Measurements from ENCODE around the gene OXSR1.
A peak's percentile ranks its signal among the peaks of the same experiment; 100 is the strongest.

OXSR1 gene

DNA sequence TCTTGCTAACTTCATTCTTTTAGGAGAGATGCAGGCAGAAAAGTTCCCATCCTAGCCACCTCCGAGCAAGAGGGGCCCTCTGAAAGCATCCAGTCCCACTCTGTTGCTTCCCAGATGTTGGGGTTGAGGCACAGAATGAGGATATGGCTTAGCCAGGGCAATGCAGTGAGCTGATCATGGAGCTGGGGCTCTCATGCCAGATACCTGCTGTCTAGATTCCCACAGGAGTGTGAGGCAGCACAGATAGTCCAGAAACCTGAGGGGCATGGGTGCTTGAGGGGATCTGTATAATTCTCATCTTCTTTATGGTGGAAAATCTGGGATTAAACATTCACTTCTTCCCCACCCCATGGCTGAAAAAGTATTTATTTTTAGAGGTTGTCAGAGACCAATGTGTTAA lies 101.5 kb downstream of the OXSR1 start:
- ATAC-seq (no peak), DNase-seq (no peak)
- Mint-ChIP-seq H3K4me1 (peaks cover 23% of the 10 kb centered on the region), H3K9me3 (no peaks in the 10 kb centered on the region), H3K36me3 (ENCODE audit: low read depth) (peaks cover 3% of the 10 kb centered on the region), H3K27ac (no peak overlapping the region), H3K4me3 (no peak overlapping the region), H3K27me3 (no peaks in the 10 kb centered on the region)

DNA sequence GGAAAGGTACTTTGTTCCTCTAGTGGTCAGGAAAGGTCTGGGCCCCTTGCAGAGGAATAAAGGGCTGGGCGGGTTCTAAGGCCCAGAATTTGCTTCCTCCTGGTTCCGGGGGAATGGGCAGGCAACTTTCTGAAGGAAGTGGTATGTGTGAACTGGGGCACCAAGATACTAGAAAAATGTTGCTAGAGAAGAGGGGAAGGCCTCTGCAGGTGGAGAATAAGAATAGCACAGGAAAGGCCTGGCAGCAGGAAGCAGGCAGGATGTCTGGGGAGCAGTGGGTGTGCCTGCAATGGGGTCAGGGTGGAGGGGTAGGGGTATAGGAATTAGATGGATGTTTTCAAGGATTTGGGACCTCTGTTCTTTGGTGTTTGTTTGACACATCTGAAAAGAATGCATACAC lies 102.3 kb downstream of the OXSR1 start:
- Mint-ChIP-seq H3K9me3 (no peaks in the 10 kb centered on the region), H3K4me1 (peaks cover 23% of the 10 kb centered on the region), H3K27me3 (no peaks in the 10 kb centered on the region), H3K27ac (no peak overlapping the region), H3K36me3 (ENCODE audit: low read depth) (peaks cover 3% of the 10 kb centered on the region), H3K4me3 (no peak overlapping the region)
- ATAC-seq = no peak
- DNase-seq = no peak

GRCh38 chr3:38268087-38268486 lies 102.8 kb downstream of the OXSR1 start:
- DNase-seq = no peak
- Mint-ChIP-seq H3K27ac (no peak overlapping the region), H3K4me3 (no peak overlapping the region), H3K36me3 (ENCODE audit: low read depth) (peaks cover 3% of the 10 kb centered on the region), H3K4me1 (peaks cover 23% of the 10 kb centered on the region), H3K27me3 (no peaks in the 10 kb centered on the region), H3K9me3 (no peaks in the 10 kb centered on the region)
- ATAC-seq = no peak

- H3K27ac Mint-ChIP-seq = peak overlapping the region; percentile 8
- H3K36me3 Mint-ChIP-seq (ENCODE audit: low read depth) = peaks cover 3% of the 10 kb centered on the region
- H3K9me3 Mint-ChIP-seq = no peaks in the 10 kb centered on the region
- H3K4me1 Mint-ChIP-seq = peaks cover 20% of the 10 kb centered on the region
- ATAC-seq (no peak), DNase-seq (no peak)
- no peak overlapping the region for H3K4me3 Mint-ChIP-seq
- H3K27me3 Mint-ChIP-seq = no peaks in the 10 kb centered on the region
Measured at GRCh38 chr3:38268522-38268921, 103.2 kb downstream of the OXSR1 start.

DNA sequence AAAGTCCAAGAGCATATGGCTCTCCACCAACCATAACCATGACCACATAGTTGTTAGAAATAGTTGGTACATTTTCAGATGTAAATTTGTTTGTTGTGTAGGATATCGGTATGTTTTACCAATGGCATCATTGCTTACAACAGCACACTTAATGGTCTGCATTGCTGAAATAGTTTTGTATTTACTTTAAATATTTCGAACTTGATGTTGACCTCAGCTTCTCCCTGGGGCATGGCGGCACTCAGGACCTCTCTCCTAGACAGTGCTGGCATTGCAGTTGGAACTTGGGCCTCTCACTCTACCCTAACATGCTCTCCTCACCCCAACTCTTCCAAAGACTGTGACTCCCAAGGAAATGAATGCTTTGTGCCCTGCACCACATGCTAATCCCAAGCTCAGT lies 105.3 kb downstream of the OXSR1 start:
- H3K27ac Mint-ChIP-seq = no peak overlapping the region
- ATAC-seq = no peak
- H3K4me1 Mint-ChIP-seq = peaks cover 14% of the 10 kb centered on the region
- DNase-seq = no peak
- no peaks in the 10 kb centered on the region for H3K9me3 Mint-ChIP-seq
- H3K36me3 Mint-ChIP-seq (ENCODE audit: low read depth) = peaks cover 3% of the 10 kb centered on the region
- no peaks in the 10 kb centered on the region for H3K27me3 Mint-ChIP-seq
- H3K4me3 Mint-ChIP-seq = no peak overlapping the region

- Mint-ChIP-seq H3K4me3 (no peak overlapping the region), H3K27me3 (no peaks in the 10 kb centered on the region), H3K9me3 (no peaks in the 10 kb centered on the region), H3K36me3 (ENCODE audit: low read depth) (peaks cover 3% of the 10 kb centered on the region), H3K4me1 (peaks cover 14% of the 10 kb centered on the region), H3K27ac (no peak overlapping the region)
- DNase-seq (no peak), ATAC-seq (no peak)
Measured at GRCh38 chr3:38271553-38271952, 106.2 kb downstream of the OXSR1 start.

- Mint-ChIP-seq H3K27me3 (no peaks in the 10 kb centered on the region), H3K27ac (no peak overlapping the region), H3K36me3 (ENCODE audit: low read depth) (peaks cover 3% of the 10 kb centered on the region), H3K4me3 (no peak overlapping the region), H3K9me3 (no peaks in the 10 kb centered on the region), H3K4me1 (no peaks in the 10 kb centered on the region)
- DNase-seq (no peak), ATAC-seq (no peak)
Measured at GRCh38 chr3:38274864-38275649, 109.7 kb downstream of the OXSR1 start.

GRCh38 chr3:38275658-38276057 lies 110.3 kb downstream of the OXSR1 start:
- DNase-seq (no peak), ATAC-seq (no peak)
- Mint-ChIP-seq H3K4me3 (no peak overlapping the region), H3K4me1 (no peaks in the 10 kb centered on the region), H3K27me3 (no peaks in the 10 kb centered on the region), H3K36me3 (ENCODE audit: low read depth) (peaks cover 3% of the 10 kb centered on the region), H3K27ac (no peak overlapping the region), H3K9me3 (no peaks in the 10 kb centered on the region)

DNA sequence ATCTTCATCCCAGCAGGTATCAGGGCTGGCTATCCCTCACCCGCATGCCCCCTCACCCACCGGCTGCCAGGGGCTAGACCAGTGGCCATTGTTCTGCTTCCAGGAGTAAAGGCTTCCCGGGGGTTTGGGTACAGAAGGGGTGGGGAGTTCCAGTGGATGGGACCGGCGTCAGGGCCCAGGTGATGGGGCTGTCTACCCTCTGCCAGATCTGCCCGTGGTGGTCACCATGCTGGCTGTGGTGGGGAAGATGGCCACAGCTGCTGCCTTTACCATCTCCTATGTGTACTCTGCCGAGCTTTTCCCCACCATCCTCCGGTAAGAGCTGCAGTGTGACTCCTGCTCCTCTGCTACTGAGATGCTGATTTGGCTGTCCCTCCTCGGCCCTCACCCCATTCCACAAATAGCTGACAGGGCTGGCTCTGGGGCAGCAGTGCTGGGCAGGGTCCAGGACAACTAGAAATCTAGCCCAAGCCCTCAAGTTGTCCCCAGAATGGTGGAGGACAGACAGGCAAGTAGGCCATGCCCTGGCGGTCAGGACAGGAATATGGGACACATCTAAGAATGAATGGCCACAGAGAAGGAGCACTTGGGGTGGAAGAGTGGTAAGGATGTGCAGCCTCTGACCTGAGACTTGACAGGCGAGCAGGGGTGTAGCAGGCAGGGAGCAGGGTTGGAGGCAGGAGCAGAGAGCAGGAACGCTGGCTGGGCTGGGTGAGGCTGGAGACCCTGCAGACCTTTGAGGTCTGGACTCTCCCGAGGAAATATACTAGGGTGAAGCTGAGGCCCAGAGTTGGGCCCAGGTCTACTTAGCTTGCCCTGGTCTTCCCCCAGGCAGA lies 111.0 kb downstream of the OXSR1 start:
- Mint-ChIP-seq H3K27me3 (no peaks in the 10 kb centered on the region), H3K27ac (no peak overlapping the region), H3K4me1 (no peaks in the 10 kb centered on the region), H3K36me3 (ENCODE audit: low read depth) (no peaks in the 10 kb centered on the region), H3K9me3 (no peaks in the 10 kb centered on the region), H3K4me3 (no peak overlapping the region)
- ATAC-seq (no peak), DNase-seq (no peak)

DNA sequence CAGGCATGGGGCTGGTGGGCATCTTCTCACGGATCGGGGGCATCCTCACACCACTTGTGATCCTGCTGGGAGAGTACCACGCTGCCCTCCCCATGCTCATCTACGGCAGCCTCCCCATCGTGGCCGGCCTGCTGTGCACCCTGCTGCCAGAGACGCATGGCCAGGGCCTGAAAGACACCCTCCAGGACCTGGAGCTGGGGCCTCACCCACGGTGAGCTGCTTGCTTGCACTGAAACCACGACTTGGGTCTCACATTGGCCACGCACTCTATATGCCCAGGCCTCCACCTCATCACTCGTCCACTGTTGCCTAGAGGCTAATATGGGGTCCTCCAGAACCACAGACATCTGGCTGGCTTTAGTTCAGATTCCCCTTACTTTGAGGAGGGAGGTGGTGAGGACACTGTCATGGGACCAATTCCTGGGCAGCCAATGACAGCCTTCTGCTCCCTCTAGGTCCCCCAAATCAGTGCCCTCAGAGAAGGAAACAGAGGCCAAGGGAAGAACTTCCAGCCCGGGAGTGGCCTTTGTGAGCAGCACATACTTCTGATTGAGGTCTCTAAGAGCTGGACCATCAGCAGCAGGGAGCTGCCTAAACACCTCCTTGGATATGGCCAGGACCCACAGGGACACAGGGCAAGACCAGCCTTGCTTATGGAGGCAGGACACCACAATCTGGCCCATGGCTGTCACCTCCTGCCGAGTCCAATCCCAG lies 111.7 kb downstream of the OXSR1 start:
- no peak for ATAC-seq
- no peaks in the 10 kb centered on the region for H3K9me3 Mint-ChIP-seq
- no peak overlapping the region for H3K27ac Mint-ChIP-seq
- no peaks in the 10 kb centered on the region for H3K4me1 Mint-ChIP-seq
- no peaks in the 10 kb centered on the region for H3K36me3 Mint-ChIP-seq (ENCODE audit: low read depth)
- no peaks in the 10 kb centered on the region for H3K27me3 Mint-ChIP-seq
- no peak for DNase-seq
- no peak overlapping the region for H3K4me3 Mint-ChIP-seq

GRCh38 chr3:38278841-38279240 lies 113.5 kb downstream of the OXSR1 start:
- DNase-seq (no peak), ATAC-seq (no peak)
- H3K4me1 Mint-ChIP-seq = no peaks in the 10 kb centered on the region
- no peak overlapping the region for H3K4me3 Mint-ChIP-seq
- no peaks in the 10 kb centered on the region for H3K27me3 Mint-ChIP-seq
- no peaks in the 10 kb centered on the region for H3K36me3 Mint-ChIP-seq (ENCODE audit: low read depth)
- no peak overlapping the region for H3K27ac Mint-ChIP-seq
- H3K9me3 Mint-ChIP-seq = no peaks in the 10 kb centered on the region

- ATAC-seq (no peak), DNase-seq (no peak)
- Mint-ChIP-seq H3K4me1 (no peaks in the 10 kb centered on the region), H3K27me3 (no peaks in the 10 kb centered on the region), H3K4me3 (no peak within 1 kb of the TSS), H3K27ac (no peak within 1 kb of the TSS), H3K9me3 (no peaks in the 10 kb centered on the region), H3K36me3 (ENCODE audit: low read depth) (no peaks in the 10 kb centered on the region)
Measured at GRCh38 chr3:38281895-38282686, 116.8 kb downstream of the OXSR1 start, which contains the start of gene SLC22A14. Gene SLC22A14 (plus strand): TSS chr3:38282294. CDS start chr3:38306027, 23,733 bp downstream.

DNA sequence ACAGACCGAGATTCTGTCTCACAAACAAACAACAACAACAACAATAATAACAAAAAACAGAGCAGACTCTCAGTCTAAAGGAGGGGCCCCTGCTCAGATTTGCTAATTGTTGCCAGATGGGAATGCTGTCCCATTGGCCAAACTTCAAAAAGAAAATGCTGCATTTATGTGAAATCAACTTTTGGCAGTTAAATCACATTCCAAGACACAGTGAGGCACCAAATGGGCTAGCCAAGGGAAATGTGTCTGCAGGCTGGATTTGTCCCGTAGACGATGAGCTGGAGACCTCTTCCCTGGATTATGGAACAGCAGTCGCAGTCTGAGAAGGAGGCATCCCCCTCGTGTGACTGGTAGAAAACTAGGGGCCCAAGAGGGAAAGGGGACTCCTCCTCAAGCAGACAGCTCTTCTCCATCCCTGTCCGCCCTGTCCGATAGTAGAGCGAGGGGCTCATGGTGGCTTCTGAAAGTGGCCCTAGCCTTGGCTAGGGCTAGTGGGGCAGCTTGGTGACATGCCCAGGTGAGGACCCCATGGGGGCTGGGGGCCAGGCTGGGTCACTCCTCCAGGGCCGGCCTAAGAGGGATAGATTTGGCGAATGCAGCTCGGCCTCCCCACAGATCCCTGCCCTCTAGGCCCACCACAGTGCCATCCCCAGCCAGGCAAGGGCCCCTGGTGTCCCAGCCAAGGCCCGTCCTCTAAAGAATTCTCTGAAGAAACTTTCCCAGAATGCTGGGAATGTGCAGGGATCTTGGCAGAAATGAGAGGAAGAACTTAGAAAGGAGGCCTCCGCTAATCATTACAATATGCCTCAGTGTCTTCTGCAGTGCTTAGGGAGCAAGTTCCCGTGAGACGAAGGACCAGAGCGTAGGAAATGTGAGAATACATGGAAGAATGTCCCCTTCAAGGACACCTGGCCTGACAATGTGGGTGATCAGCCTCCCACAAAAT lies 118.7 kb downstream of the OXSR1 start:
- no peak overlapping the region for H3K27ac Mint-ChIP-seq
- no peaks in the 10 kb centered on the region for H3K4me1 Mint-ChIP-seq
- no peak for DNase-seq
- no peak for ATAC-seq
- no peak overlapping the region for H3K4me3 Mint-ChIP-seq
- H3K27me3 Mint-ChIP-seq = no peaks in the 10 kb centered on the region
- H3K36me3 Mint-ChIP-seq (ENCODE audit: low read depth) = no peaks in the 10 kb centered on the region
- H3K9me3 Mint-ChIP-seq = no peaks in the 10 kb centered on the region

Data from activated naive CD8-positive, alpha-beta T cell treated with anti-CD3 and anti-CD28 coated beads, Interleukin-2, amount 50 U/mL, for 24 hours (primary cell).